Measurements from ENCODE around the gene FANK1.

DNA sequence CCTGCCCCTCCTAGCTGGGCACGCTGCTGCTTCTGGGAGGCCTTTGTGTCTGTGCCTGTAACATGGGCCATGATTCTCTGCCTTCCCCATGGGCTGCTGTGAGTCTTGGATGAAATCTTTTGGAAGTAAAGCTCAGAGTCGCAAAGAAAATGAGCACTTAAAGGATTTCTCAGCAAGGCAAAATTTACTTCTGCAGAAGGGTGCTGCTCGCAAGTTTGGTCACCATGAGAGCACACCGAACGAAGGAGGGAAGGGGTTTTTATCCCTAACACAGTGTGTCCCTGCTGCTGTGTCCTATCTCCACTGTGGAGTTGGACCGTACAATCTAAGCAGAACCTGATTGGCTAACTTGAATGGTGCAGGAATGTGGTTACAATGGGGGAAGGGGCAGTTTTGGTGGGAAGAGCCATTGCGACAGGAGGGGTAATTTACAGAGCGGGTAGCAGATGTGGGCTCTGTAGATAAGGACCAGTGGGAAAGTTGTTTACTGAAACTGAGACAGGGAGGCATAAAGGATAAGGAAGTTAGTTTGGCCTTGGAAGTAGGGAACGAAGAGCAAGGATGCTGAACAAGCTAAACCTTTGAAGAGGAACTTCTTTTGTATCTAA is 57.5 kb downstream of the FANK1 start:
- TF ChIP-seq, protein P1, sequence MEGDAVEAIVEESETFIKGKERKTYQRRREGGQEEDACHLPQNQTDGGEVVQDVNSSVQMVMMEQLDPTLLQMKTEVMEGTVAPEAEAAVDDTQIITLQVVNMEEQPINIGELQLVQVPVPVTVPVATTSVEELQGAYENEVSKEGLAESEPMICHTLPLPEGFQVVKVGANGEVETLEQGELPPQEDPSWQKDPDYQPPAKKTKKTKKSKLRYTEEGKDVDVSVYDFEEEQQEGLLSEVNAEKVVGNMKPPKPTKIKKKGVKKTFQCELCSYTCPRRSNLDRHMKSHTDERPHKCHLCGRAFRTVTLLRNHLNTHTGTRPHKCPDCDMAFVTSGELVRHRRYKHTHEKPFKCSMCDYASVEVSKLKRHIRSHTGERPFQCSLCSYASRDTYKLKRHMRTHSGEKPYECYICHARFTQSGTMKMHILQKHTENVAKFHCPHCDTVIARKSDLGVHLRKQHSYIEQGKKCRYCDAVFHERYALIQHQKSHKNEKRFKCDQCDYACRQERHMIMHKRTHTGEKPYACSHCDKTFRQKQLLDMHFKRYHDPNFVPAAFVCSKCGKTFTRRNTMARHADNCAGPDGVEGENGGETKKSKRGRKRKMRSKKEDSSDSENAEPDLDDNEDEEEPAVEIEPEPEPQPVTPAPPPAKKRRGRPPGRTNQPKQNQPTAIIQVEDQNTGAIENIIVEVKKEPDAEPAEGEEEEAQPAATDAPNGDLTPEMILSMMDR (IDR thresholded peaks at IDR 0.05): no peak
- TF ChIP-seq POLR2A (IDR thresholded peaks at IDR 0.05): no peak

Measured in heart left ventricle (tissue), 13 donors.